HG02943 (cell line): ENCODE data around the gene OSBPL8.
"Not testable (repeated sequence)": the region's sequence is repeated elsewhere in the genome, so short reads cannot be mapped to it uniquely, and the experiment has no call there.

Source experiments
- ATAC-seq: cut with Tn5 transposase; IDR thresholded peaks from one replicate; pipeline ENCODE4 v1.9.1; 2021; ENCODE audit warnings: mild to moderate bottlenecking, low read depth, moderate library complexity; ENCODE audit not compliant: unreplicated experiment

The OSBPL8 gene

GRCh38 chr12:76374386-76375020, 185.1 kb downstream of the OSBPL8 start:
- ATAC-seq, result no peak

GRCh38 chr12:76368230-76368629, 191.3 kb downstream of the OSBPL8 start:
- ATAC-seq, result no peak

GRCh38 chr12:76366163-76366562, 193.4 kb downstream of the OSBPL8 start:
- no peak for ATAC-seq

GRCh38 chr12:76364131-76364530, 195.4 kb downstream of the OSBPL8 start:
- ATAC-seq, result not testable (repeated sequence)

- no peak for ATAC-seq
These were observed 199.3 kb downstream of the OSBPL8 start for GRCh38 chr12:76360316-76360715.

- ATAC-seq, result no peak
These were observed 203.5 kb downstream of the OSBPL8 start for GRCh38 chr12:76356071-76356470.

GRCh38 chr12:76348079-76348901, 211.3 kb downstream of the OSBPL8 start, which contains the start of gene BBS10:
BBS10 (minus strand) TSS chr12:76348415; CDS start chr12:76348358, 57 bp downstream.
- peak; percentile 98 for ATAC-seq

GRCh38 chr12:76346798-76347420, 212.7 kb downstream of the OSBPL8 start:
- ATAC-seq, result no peak

- no peak for ATAC-seq
These were observed 213.3 kb downstream of the OSBPL8 start for GRCh38 chr12:76346236-76346635.

GRCh38 chr12:76345569-76345968, 214.0 kb downstream of the OSBPL8 start:
- ATAC-seq, result no peak

- ATAC-seq, result no peak
These were observed 218.0 kb downstream of the OSBPL8 start for GRCh38 chr12:76341436-76342030.

- ATAC-seq, result no peak
These were observed 218.7 kb downstream of the OSBPL8 start for GRCh38 chr12:76340680-76341435.

GRCh38 chr12:76337583-76337982, 222.0 kb downstream of the OSBPL8 start:
- ATAC-seq, result no peak

- no peak for ATAC-seq
These were observed 227.0 kb downstream of the OSBPL8 start for GRCh38 chr12:76332606-76333005.

- no peak for ATAC-seq
These were observed 230.0 kb downstream of the OSBPL8 start for GRCh38 chr12:76329606-76330005.

GRCh38 chr12:76329159-76329558, 230.4 kb downstream of the OSBPL8 start:
- ATAC-seq, result no peak

GRCh38 chr12:76319595-76320319, 239.8 kb downstream of the OSBPL8 start:
- ATAC-seq, result not testable (repeated sequence)

GRCh38 chr12:76318773-76319594, 240.6 kb downstream of the OSBPL8 start:
- ATAC-seq, result no peak

- ATAC-seq, result no peak
These were observed 241.6 kb downstream of the OSBPL8 start for GRCh38 chr12:76317976-76318375.
